NCI-H345 treated with DMSO at 0.1 percent for 48 hours (cell line): Measurements from ENCODE around the gene STRIT1.
"Not testable (repeated sequence)": the region's sequence is repeated elsewhere in the genome, so short reads cannot be mapped to it uniquely, and the experiment has no call there.

Source experiments
- DNase-seq: peaks from one replicate; lab custom pipeline; 2025; ENCODE audit not compliant: unreplicated experiment; lab: John Stamatoyannopoulos, UW

Gene STRIT1

DNA sequence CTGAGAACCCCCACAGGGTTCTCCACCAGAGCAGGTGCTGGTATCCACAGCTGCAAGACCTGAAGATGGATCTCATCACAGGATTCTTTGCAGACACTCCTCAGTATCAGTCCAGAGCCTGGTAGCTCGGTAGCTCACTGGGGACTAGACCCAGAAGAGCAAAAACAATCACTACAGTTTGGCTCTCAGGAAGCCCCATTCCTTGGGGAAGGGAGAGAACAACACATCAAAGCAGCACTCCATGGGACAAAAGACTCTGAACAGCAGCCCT, 22.2 kb downstream of the STRIT1 start:
- no peak for DNase-seq

- DNase-seq: no peak
Measured at GRCh38 chr3:155270485-155271342, 22.8 kb downstream of the STRIT1 start.

DNA sequence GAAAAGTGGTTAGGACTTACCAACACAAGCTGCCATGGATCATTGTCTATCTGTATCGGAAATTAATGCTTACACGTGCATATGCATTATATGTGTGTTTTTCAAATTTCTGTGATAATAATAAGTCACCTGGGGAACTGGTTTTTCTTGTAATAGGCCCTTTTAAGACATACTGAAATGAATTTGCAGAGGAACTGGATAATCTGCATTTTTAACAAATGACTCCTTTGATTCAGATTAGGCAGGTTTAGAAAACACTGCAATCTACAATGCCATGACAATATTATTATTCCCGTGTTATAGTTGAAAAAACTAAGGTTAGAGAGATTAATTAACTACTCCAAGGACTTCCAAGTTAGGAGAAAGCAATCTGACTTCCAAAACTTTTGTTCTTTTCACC, 23.4 kb downstream of the STRIT1 start:
- DNase-seq: no peak

DNA sequence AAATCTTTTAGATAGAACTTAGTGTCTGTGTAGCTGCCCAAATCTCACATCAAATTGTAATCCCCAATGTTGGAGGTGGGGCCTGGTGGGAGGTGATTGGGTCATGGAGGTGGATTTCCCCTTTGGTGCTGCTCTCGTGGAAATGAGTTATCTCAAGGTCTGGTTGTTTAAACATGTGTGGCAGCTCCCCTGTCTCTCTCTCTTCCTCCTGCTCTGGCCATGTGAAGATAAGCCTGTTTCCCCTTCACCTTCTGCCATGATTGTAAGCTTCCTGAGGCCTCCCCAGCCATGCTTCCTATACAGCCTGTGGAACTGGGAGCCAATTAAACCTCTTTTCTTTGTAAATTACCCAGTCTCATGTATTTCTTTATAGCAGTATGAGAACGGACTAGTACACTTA, 30.6 kb downstream of the STRIT1 start:
- DNase-seq: not testable (repeated sequence)

GRCh38 chr3:155262295-155262694, 31.2 kb downstream of the STRIT1 start:
- DNase-seq: no peak

DNA sequence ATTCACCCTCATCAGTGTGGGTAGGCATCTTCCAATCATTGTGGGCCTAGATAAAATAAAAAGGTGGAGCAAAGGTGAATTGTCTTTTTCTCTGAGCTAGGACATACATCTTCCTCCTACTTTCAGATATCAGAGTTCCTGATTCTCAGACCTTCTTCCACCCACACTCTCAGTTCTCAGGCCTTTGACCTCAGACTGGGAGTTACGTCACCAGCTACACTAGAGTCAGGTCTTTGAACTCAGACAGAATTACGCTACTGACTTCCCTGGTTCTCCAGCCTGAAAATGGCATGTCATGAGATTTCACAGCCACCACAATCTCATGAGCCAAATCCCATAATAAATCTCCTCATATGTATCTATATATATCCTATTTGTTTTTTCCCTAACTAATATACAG, 39.0 kb downstream of the STRIT1 start:
- no peak for DNase-seq

DNA sequence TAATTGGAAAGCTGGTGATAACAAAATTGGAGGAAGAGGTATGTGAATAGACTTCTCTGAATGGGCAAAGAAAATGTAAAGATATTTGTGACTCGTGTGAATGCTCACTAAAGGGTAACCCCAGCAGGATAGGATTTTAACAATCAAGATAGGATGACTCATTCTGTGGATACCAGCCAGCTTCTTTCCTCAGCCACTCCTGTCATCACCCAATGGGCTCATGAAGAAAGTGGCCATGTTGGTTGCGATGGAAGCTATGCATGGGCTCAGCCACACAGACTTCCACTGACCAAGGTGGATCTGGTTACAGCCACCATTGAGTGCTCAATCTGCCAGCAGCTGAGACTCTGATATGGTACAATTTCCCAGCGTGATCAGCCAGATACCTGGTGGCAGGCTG, 40.9 kb downstream of the STRIT1 start:
- DNase-seq: no peak

- DNase-seq: no peak
Measured at GRCh38 chr3:155252021-155252420, 41.5 kb downstream of the STRIT1 start.

DNA sequence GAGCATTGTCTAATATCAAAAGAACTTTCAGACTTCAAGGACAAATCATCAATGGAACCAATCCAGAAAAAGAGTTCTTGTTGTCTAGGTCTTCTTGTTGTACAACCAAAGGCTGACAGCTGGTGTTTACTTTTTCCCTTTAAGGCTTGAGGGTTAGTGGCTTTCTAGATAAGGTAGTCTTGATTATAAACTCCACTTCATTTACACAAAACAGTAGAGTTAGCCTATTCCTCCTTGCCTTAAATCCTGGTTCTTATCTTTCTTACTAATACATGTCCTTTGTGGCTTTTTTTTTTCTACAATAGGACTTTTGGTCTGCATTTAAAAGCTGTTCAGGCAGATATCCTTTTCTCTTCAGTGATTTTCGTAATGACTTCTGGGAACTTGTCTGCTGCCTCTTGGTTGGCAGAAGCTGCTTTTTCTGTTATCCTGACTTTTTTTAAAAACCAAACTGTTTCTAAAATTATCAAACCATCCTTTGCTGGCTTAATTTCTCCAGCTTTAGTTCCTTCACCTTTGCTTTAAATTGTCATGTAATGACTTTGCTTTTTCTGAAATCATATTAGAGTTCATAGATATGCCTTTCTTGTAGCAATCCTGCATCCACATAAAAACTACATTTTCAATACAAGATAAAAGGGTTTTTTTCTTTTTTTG, 44.8 kb downstream of the STRIT1 start:
- no peak for DNase-seq

GRCh38 chr3:155244699-155245098, 48.8 kb downstream of the STRIT1 start:
- no peak for DNase-seq

DNA sequence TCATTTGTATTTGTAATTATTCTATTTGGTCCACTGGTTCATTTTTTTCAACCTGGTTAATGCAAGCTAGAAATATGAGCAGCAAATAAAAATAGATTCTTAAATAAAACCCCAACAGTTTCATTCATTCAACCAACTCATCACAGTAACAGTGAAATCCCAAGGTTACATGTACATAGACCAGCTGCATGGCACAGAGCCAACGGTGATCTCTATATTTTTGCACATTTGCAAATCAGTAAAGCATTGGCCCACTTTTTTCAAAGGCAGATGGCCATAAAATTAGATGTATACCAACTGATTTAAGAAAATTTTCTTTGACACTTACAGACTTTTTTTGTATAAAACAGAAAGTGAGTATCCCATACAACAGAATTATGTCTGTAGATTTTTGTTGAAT, 49.3 kb downstream of the STRIT1 start:
- DNase-seq: no peak

- DNase-seq: no peak
Measured at GRCh38 chr3:155243512-155243921, 50.0 kb downstream of the STRIT1 start.

DNA sequence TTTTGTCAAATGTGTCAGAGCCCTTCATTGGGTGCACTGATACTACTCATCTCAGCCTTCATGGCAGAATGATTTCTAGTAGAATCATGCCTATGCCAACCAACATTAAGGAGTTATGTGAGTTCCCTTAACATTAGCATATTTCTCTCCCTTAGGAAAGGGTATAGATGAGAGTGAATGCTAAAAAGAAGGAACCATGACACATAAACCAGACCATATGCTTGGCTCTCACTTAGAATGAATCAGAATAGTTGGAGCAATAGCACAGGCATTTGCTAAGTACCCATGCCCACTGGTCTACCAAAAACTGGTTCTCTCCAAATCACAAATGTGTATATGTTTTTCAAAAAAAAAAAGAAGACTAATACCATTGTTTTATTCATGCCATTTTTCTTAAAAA, 51.1 kb downstream of the STRIT1 start:
- no peak for DNase-seq

GRCh38 chr3:155241579-155241978, 51.9 kb downstream of the STRIT1 start:
- no peak for DNase-seq
